H1 (cell line): ENCODE data around the gene CSNK2B.

ENCODE experiments used
- ATF3 ChIP-seq: IDR thresholded peaks from 2 replicates; pipeline ENCODE4 v1.6.1; 2011; ENCODE audit warnings: low read depth, mild to moderate bottlenecking, low read length; ENCODE audit not compliant: insufficient read depth
- CBX8 ChIP-seq: fragments of 300-800, 300-1000 bp; sonication (generic); IDR thresholded peaks from 2 replicates; pipeline ENCODE4 v1.7.1; 2016; ENCODE audit warnings: low read depth, low read length, borderline replicate concordance
- CTCF ChIP-seq, 3 experiments: IDR thresholded peaks; 1 replicate in 2 of 3; 2 replicates in 1 of 3; pipeline versions ENCODE4 v1.5.1 to v1.6.1; 2011; ENCODE audit warnings: low read length in 3 of 3, mild to moderate bottlenecking in 3 of 3, inconsistent platforms in 2 of 3, low read depth in 1 of 3, moderate library complexity in 1 of 3; ENCODE audit not compliant: insufficient read depth in 1 of 3; ENCODE audit errors: control extremely low read depth in 1 of 3
- EGR1 ChIP-seq: IDR thresholded peaks from 2 replicates; pipeline ENCODE4 v1.6.1; 2011; ENCODE audit warnings: low read depth, low read length, borderline replicate concordance
- EZH2 ChIP-seq: fragments of 200-600 bp; sonication (generic); IDR thresholded peaks from 2 replicates; pipeline ENCODE4 v1.7.1; 2012; ENCODE audit warnings: low read depth, mild to moderate bottlenecking, moderate library complexity, low read length, inconsistent platforms; ENCODE audit not compliant: severe bottlenecking
- POLR2A ChIP-seq, 2 experiments: IDR thresholded peaks; 1 replicate in 1 of 2; 2 replicates in 1 of 2; pipeline ENCODE4 v1.6.1; 2011; ENCODE audit warnings: low read depth in 2 of 2, low read length in 2 of 2, mild to moderate bottlenecking in 2 of 2; ENCODE audit errors: control extremely low read depth in 1 of 2
- POLR2AphosphoS5 ChIP-seq: IDR thresholded peaks from 2 replicates; pipeline ENCODE4 v1.6.1; 2011; ENCODE audit warnings: low read depth, low read length
- RAD21 ChIP-seq, 2 experiments: IDR thresholded peaks in 1 of 2; conservative IDR thresholded peaks in 1 of 2; 2 replicates each; pipeline ENCODE4 v1.6.1; 2011; ENCODE audit warnings: low read depth in 2 of 2, low read length in 2 of 2, improper control_type of control experiment in 1 of 2, inconsistent platforms in 1 of 2, mild to moderate bottlenecking in 1 of 2, moderate library complexity in 1 of 2

GRCh38 chr6:31715022-31715958 lies 49.4 kb downstream of the CSNK2B start, which contains the start of gene LY6G6D:
- TF ChIP-seq CTCF (IDR thresholded peaks at IDR 0.05; ENCODE audit: control extremely low read depth in 1 of 3, insufficient read depth in 1 of 3, low read depth in 1 of 3, low read length in 3 of 3): no peak
- no peak for TF ChIP-seq POLR2A (IDR thresholded peaks at IDR 0.05; ENCODE audit: control extremely low read depth in 1 of 2, low read depth in 2 of 2, low read length in 2 of 2)
- TF ChIP-seq CBX8: no peak
- TF ChIP-seq EGR1: no peak
- no peak for TF ChIP-seq EZH2
- no peak for TF ChIP-seq RAD21 (IDR thresholded peaks at IDR 0.05 in 1 of 2, conservative IDR thresholded peaks at IDR 0.05 in 1 of 2; ENCODE audit: low read depth in 2 of 2, low read length in 2 of 2)
- TF ChIP-seq ATF3: no peak
- TF ChIP-seq POLR2AphosphoS5: no peak
